B cell (primary cell): Measurements from ENCODE around the gene PTPRN2. TPM values are rescaled to one million over a fixed set of nuclear protein-coding genes. Genes with fewer than 3 reads are reported as not detected.

ENCODE experiments used
- ATAC-seq: fragments of 200-7000 bp; cut with Tn5 transposase; one replicate; pipeline ENCODE4 v1.10.0; 2021; ENCODE audit warnings: low read depth, mild to moderate bottlenecking, moderate number of reproducible peaks, moderate library complexity
- CTCF ChIA-PET: fragments of 350-600 bp; sonication (Branson Sonifier 250); formaldehyde crosslinking; loops from one replicate; lab custom pipeline; 2021; ENCODE audit warnings: antibody characterized with exemption, inconsistent platforms; lab: Charles Lee
- POLR2A ChIA-PET: fragments of 350-600 bp; sonication (Branson Sonifier 250); formaldehyde crosslinking; loops from one replicate; lab custom pipeline; 2021; ENCODE audit warnings: antibody characterized with exemption; lab: Charles Lee
- DNase-seq: peaks from one replicate; pipeline ENCODE4 v3.0.0; 2013
- H2AFZ ChIP-seq: 2 replicates; pipeline ENCODE4 v1.6.1; 2012; ENCODE audit warnings: mild to moderate bottlenecking, low read depth, low read length; ENCODE audit not compliant: insufficient read depth, poor library complexity, severe bottlenecking
- H3K27ac ChIP-seq, 2 donors: 1 replicate in 1 of 2; 2 replicates in 1 of 2; pipeline ENCODE4 v1.5.1; 2012 to 2013; ENCODE audit warnings: low read length in 2 of 2, mild to moderate bottlenecking in 2 of 2, moderate library complexity in 1 of 2
- H3K27me3 ChIP-seq, 4 experiments: fragments of 200-600 bp in 1 of 4; sonication (generic) in 1 of 4; replicated peaks in 1 of 4; 1 replicate in 2 of 4; 2 replicates in 2 of 4; pipeline versions ENCODE4 v1.6.1 to v1.7.0; 2013 to 2016; ENCODE audit warnings: low read length in 3 of 4, mild to moderate bottlenecking in 2 of 4, mixed read lengths in 1 of 4, moderate library complexity in 1 of 4; ENCODE audit not compliant: insufficient read depth in 4 of 4, control insufficient read depth in 3 of 4; ENCODE audit errors: control extremely low read depth in 1 of 4
- H3K36me3 ChIP-seq, 2 experiments: replicated peaks in 1 of 2; 1 replicate in 1 of 2; 2 replicates in 1 of 2; pipeline versions ENCODE4 v1.6.1 to v1.7.1; 2013; ENCODE audit warnings: low read length in 1 of 2; ENCODE audit not compliant: insufficient read depth in 2 of 2, control insufficient read depth in 1 of 2; ENCODE audit errors: control extremely low read depth in 1 of 2, extremely low read depth in 1 of 2
- H3K4me1 ChIP-seq, 2 donors: fragments of 200-600 bp in 1 of 2; sonication (generic) in 1 of 2; 1 replicate in 1 of 2; 2 replicates in 1 of 2; pipeline versions ENCODE4 v1.5.1 to v1.6.1; 2013 to 2017; ENCODE audit warnings: low read length in 2 of 2; ENCODE audit not compliant: control insufficient read depth in 2 of 2, insufficient read depth in 2 of 2
- H3K4me2 ChIP-seq: replicated peaks from 2 replicates; pipeline ENCODE3; 2012; ENCODE audit warnings: mild to moderate bottlenecking, low read depth, low read length; ENCODE audit not compliant: poor library complexity, severe bottlenecking
- H3K4me3 ChIP-seq, 5 experiments: fragments of 200-600 bp in 1 of 5; sonication (generic) in 1 of 5; 1 replicate in 3 of 5; 2 replicates in 2 of 5; pipeline versions ENCODE4 v1.5.1 to v1.7.0; 2011 to 2016; ENCODE audit warnings: low read length in 4 of 5, mild to moderate bottlenecking in 4 of 5, low read depth in 2 of 5, control low read depth in 1 of 5, moderate library complexity in 1 of 5; ENCODE audit not compliant: insufficient read depth in 1 of 5; ENCODE audit errors: control extremely low read depth in 1 of 5, extremely low read depth in 1 of 5
- H3K79me2 ChIP-seq: fragments of 200-600 bp; sonication (generic); one replicate; pipeline ENCODE4 v1.6.0; 2016; ENCODE audit warnings: low read length; ENCODE audit not compliant: control insufficient read depth, insufficient read depth
- H3K9ac ChIP-seq: fragments of 200-600 bp; sonication (generic); 2 replicates; pipeline ENCODE4 v1.6.1; 2017; ENCODE audit warnings: mild to moderate bottlenecking, low read length, moderate library complexity
- H3K9me3 ChIP-seq, 3 donors: one replicate each; pipeline versions ENCODE4 v1.6.1 to v1.7.1; 2013; ENCODE audit warnings: low read length in 2 of 3; ENCODE audit not compliant: control insufficient read depth in 2 of 3, insufficient read depth in 1 of 3; ENCODE audit errors: control extremely low read depth in 1 of 3
- H4K20me1 ChIP-seq: 2 replicates; pipeline ENCODE4 v1.6.0; 2012; ENCODE audit warnings: mild to moderate bottlenecking, low read length; ENCODE audit not compliant: insufficient read depth, control insufficient read depth, poor library complexity, severe bottlenecking
- H3K27ac Mint-ChIP-seq: one replicate; pipeline ENCODE4 v1.8.0; 2021; ENCODE audit warnings: mixed read lengths
- H3K27me3 Mint-ChIP-seq: one replicate; pipeline ENCODE4 v1.8.0; 2021; ENCODE audit warnings: mixed read lengths
- H3K4me1 Mint-ChIP-seq: one replicate; pipeline ENCODE4 v1.8.0; 2021; ENCODE audit warnings: mixed read lengths
- H3K4me3 Mint-ChIP-seq: one replicate; pipeline ENCODE4 v1.8.0; 2021; ENCODE audit warnings: mixed read lengths
- H3K9me3 Mint-ChIP-seq: one replicate; pipeline ENCODE4 v1.8.0; 2022; ENCODE audit warnings: mixed read lengths; ENCODE audit not compliant: insufficient read depth
- EZH2 ChIP-seq: IDR thresholded peaks from 2 replicates; pipeline ENCODE4 v1.6.1; 2012; ENCODE audit warnings: borderline replicate concordance, low read depth, mild to moderate bottlenecking, moderate library complexity, low read length; ENCODE audit not compliant: insufficient read depth, poor library complexity, severe bottlenecking
- WGBS: methylation state at CpG from one replicate; pipeline ENCODE4 v1.1.5; 2013; ENCODE audit warnings: missing lambda C conversion rate; ENCODE audit not compliant: insufficient coverage; 5-methylcytosine and 5-hydroxymethylcytosine counted together
- intact Hi-C: fragments of 100-400 bp; cut with micrococcal nuclease; formaldehyde crosslinking; loops from one replicate; pipeline ENCODE4 v1.10.0; 2022
- polyA plus RNA-seq: library from polyadenylated mRNA; depleted of rRNA; stranded (reverse); fragments of >200 nt; gene quantifications from 2 replicates; pipeline ENCODE4 v1.2.3, GENCODE V29; 2012
- total RNA-seq, 2 donors: library from RNA; stranded (reverse); fragments of 120-200 nt in 1 of 2; gene quantifications; 1 replicate in 1 of 2; 2 replicates in 1 of 2; pipeline versions ENCODE4 v1.2.3 to v1.2.4, GENCODE V29; 2013 to 2022
- TF ChIP-seq, protein P1 (sequence below): fragments of 200-600 bp; IDR thresholded peaks from one replicate; pipeline ENCODE4 v1.8.0; 2022; ENCODE audit warnings: antibody characterized with exemption, mild to moderate bottlenecking

PTPRN2 gene
- total and polyA plus RNA-seq, 2 donors (not counting 1 experiment from before 2014, with no cell fraction given): 2.0 to 5.0 TPM

DNA sequence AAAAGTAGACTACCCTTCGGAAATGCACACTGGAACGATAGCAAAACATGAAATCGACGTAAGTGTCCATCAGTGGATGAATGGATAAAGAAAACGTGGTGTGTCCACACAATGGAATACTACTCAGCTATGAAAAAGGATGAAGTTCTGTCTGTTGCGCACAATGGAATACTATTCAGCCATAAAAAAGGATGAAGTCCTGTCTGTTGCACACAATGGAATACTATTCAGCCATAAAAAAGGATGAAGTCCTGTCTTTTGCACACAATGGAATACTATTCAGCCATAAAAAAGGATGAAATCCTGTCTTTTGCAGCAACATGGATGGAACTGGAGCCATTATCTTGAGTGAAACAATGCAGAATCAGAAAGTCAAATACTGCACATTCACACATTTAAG is 591.8 kb downstream of the PTPRN2 start:
- Histone ChIP-seq H3K27ac (no peak overlapping the region), H3K27me3 (no peaks in the 10 kb centered on the region), H3K79me2 (no peaks in the 10 kb centered on the region), H4K20me1 (no peaks in the 10 kb centered on the region), H2AFZ (no peak overlapping the region), H3K4me2 (no peak overlapping the region), H3K4me1 (no peaks in the 10 kb centered on the region), H3K4me3 (no peak overlapping the region), H3K9me3 (peaks cover 0 to 10% (median 2%) of the 10 kb centered on the region in 3 donors), H3K9ac (no peak overlapping the region), H3K36me3 (no peaks in the 10 kb centered on the region)
- no peak overlapping the region for H3K4me3 Mint-ChIP-seq
- TF ChIP-seq, protein P1, sequence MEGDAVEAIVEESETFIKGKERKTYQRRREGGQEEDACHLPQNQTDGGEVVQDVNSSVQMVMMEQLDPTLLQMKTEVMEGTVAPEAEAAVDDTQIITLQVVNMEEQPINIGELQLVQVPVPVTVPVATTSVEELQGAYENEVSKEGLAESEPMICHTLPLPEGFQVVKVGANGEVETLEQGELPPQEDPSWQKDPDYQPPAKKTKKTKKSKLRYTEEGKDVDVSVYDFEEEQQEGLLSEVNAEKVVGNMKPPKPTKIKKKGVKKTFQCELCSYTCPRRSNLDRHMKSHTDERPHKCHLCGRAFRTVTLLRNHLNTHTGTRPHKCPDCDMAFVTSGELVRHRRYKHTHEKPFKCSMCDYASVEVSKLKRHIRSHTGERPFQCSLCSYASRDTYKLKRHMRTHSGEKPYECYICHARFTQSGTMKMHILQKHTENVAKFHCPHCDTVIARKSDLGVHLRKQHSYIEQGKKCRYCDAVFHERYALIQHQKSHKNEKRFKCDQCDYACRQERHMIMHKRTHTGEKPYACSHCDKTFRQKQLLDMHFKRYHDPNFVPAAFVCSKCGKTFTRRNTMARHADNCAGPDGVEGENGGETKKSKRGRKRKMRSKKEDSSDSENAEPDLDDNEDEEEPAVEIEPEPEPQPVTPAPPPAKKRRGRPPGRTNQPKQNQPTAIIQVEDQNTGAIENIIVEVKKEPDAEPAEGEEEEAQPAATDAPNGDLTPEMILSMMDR: no peak
- no peak for TF ChIP-seq EZH2
- POLR2A ChIA-PET: no interaction called here
- intact Hi-C loops: no loop called here
- no peaks in the 10 kb centered on the region for H3K27me3 Mint-ChIP-seq
- H3K9me3 Mint-ChIP-seq: no peaks in the 10 kb centered on the region
- no peaks in the 10 kb centered on the region for H3K4me1 Mint-ChIP-seq
- H3K27ac Mint-ChIP-seq: no peak overlapping the region
- ATAC-seq (no peak), DNase-seq (no peak)
- CTCF ChIA-PET: no interaction called here
- 100% methylated on average over 5 of the region's 6 CpGs for WGBS

DNA sequence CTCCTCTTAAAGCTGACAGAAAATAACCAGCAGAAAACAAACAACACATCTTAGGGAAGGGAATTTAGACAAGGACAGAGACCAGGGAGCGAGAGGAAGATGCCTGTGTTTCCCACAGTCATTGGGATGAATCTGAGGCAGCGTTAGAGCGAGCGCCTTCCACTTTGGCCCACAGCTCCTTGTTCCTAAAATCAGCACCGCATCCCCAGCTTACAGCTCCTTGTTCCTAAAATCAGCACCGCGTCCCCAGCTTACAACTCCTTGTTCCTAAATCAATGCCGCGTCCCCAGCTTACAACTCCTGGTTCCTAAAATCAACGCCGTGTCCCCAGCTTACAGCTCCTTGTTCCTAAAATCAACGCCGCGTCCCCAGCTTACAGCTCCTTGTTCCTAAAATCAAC is 593.3 kb downstream of the PTPRN2 start:
- no peaks in the 10 kb centered on the region for H3K79me2 ChIP-seq
- DNase-seq (no peak), ATAC-seq (no peak)
- intact Hi-C loops: no loop called here
- no peaks in the 10 kb centered on the region for H3K27me3 Mint-ChIP-seq
- H2AFZ ChIP-seq: no peak overlapping the region
- H3K27ac ChIP-seq: no peak overlapping the region
- no peak overlapping the region for H3K4me3 ChIP-seq
- ChIA-PET CTCF (no interaction called here), POLR2A (no interaction called here)
- peaks cover 0 to 10% (median 2%) of the 10 kb centered on the region in 3 donors for H3K9me3 ChIP-seq
- 82% methylated on average over 9 of the region's 14 CpGs for WGBS
- H3K27ac Mint-ChIP-seq: no peak overlapping the region
- TF ChIP-seq EZH2: no peak
- TF ChIP-seq, protein P1: no peak
- no peaks in the 10 kb centered on the region for H3K4me1 Mint-ChIP-seq
- no peaks in the 10 kb centered on the region for H4K20me1 ChIP-seq
- H3K36me3 ChIP-seq: no peaks in the 10 kb centered on the region
- H3K9ac ChIP-seq: no peak overlapping the region
- H3K4me2 ChIP-seq: no peak overlapping the region
- no peaks in the 10 kb centered on the region for H3K27me3 ChIP-seq
- H3K4me1 ChIP-seq: no peaks in the 10 kb centered on the region
- no peak overlapping the region for H3K4me3 Mint-ChIP-seq
- H3K9me3 Mint-ChIP-seq: no peaks in the 10 kb centered on the region
